ENCODE measurements around the gene LDLRAD4.

The LDLRAD4 gene

DNA sequence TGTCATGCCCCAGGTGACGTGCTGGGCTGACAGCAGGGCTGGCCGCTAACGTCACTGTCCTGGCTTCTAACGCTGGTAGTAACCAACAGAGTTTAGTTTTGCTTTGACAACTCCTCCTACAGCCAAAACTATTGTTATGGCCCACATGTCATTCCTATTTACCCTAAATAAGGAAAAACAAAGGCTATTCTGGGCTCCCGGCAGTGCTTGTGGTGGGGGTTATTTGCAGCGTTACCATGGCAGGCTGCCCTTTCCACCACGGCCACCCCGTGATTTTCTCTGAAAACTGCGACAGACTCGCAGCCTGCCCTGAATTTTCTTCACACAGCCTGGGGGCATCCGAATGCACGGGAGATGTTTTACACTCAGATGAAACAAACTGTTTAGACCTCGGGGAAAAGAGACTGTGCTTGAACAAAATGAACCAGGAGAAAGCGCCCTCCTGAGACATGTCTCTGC lies 392.6 kb downstream of the LDLRAD4 start:
- peak overlapping the region; percentile 89 for H3K4me3 Mint-ChIP-seq
- peaks cover 81% of the 10 kb centered on the region for H3K4me1 Mint-ChIP-seq (ENCODE audit: low read depth)
- H3K27me3 Mint-ChIP-seq: no peaks in the 10 kb centered on the region
- H3K9me3 Mint-ChIP-seq: no peaks in the 10 kb centered on the region
- peak overlapping the region; percentile 92 for H3K27ac Mint-ChIP-seq
- H3K36me3 Mint-ChIP-seq (ENCODE audit: low read depth): no peaks in the 10 kb centered on the region

DNA sequence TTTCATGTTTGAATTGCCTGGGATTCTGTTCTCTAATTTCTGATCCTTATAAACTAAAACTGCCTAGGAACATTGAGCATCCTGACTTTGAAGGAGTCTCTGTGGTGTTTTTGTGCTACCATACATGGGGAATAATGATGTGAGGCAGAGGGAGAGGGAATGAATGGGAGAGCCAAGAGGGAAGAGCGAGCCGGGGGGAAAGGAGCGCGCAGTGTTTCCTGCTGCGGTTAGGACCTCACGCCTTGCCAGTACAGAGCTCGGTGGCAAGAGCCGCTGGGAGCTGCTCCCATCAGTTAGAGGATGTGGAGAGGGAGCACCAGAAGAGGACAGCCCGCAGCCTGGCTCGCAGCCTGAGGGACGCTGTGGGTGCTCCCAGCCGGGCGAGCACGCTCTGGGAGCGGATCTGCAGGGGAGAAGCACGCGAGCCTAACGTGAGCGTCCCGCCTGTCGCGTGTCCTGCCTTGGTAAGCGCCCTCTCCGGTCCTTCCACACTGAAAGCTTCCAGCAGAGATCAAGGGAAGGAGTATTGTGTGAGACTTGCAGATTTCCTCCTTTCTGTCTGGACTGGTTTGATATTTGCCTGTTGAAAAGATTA lies 393.1 kb downstream of the LDLRAD4 start:
- Mint-ChIP-seq H3K36me3 (ENCODE audit: low read depth) (no peaks in the 10 kb centered on the region), H3K9me3 (no peaks in the 10 kb centered on the region), H3K4me1 (ENCODE audit: low read depth) (peaks cover 86% of the 10 kb centered on the region), H3K4me3 (peak overlapping the region; percentile 89), H3K27me3 (no peaks in the 10 kb centered on the region), H3K27ac (peak overlapping the region; percentile 92)

- Mint-ChIP-seq H3K36me3 (ENCODE audit: low read depth) (no peaks in the 10 kb centered on the region), H3K4me1 (ENCODE audit: low read depth) (peaks cover 93% of the 10 kb centered on the region), H3K27ac (peak overlapping the region; percentile 92), H3K4me3 (peak overlapping the region; percentile 89), H3K9me3 (no peaks in the 10 kb centered on the region), H3K27me3 (no peaks in the 10 kb centered on the region)
Measured at GRCh38 chr18:13612196-13612997, 393.8 kb downstream of the LDLRAD4 start.

GRCh38 chr18:13613099-13613498 lies 394.5 kb downstream of the LDLRAD4 start:
- Mint-ChIP-seq H3K36me3 (ENCODE audit: low read depth) (no peaks in the 10 kb centered on the region), H3K27ac (peak overlapping the region; percentile 92), H3K4me1 (ENCODE audit: low read depth) (peaks cover 96% of the 10 kb centered on the region), H3K4me3 (peak overlapping the region; percentile 89), H3K27me3 (no peaks in the 10 kb centered on the region), H3K9me3 (no peaks in the 10 kb centered on the region)

DNA sequence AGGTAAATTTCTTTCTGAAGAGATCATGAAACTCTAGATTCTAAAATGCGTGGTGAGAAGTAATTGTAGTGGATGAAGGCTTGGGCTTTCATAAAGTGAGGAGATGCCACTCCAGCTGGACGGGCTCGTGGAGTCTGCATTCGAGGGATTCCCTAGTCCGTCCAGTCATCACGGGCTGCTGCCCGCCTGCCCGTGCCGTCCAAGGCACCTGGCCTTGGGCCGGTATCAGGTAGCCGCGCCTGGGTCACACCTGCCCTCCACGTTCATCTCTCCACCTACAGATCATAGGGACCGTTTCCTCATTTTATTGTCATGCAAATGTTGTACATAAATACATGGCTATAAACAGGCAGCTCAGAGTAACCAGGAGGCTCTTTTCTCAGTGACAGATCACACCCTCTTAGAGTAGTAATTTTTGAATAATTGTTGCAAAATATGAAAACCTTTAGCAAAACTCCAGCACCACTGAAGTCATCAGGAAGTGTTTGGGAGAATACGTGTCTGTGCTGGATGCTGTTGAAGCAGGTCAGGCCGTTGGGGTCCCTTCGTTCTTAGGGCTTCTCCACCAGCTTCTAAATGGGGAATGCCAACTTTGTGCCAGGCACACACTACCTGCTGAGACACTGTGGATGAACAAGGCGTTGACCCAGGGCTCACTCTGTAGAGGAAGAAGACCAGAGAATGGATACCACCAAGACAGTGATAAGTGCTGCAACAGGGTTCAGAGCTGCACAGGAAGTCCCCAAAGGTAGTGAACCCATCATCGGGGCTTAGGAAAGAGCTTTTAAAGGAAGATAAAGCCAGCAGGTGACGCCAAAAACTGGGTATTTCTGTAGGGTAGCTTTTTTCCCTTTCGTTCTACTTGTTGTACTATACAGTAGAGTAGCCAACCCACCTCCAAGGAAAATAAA lies 395.3 kb downstream of the LDLRAD4 start:
- Mint-ChIP-seq H3K4me1 (ENCODE audit: low read depth) (peaks cover 95% of the 10 kb centered on the region), H3K27ac (peak overlapping the region; percentile 92), H3K36me3 (ENCODE audit: low read depth) (no peaks in the 10 kb centered on the region), H3K27me3 (no peaks in the 10 kb centered on the region), H3K9me3 (no peaks in the 10 kb centered on the region), H3K4me3 (peak overlapping the region; percentile 89)

- Mint-ChIP-seq H3K4me1 (ENCODE audit: low read depth) (peaks cover 86% of the 10 kb centered on the region), H3K27ac (peak overlapping the region; percentile 95), H3K36me3 (ENCODE audit: low read depth) (no peaks in the 10 kb centered on the region), H3K9me3 (no peaks in the 10 kb centered on the region), H3K4me3 (peak overlapping the region; percentile 89), H3K27me3 (no peaks in the 10 kb centered on the region)
Measured at GRCh38 chr18:13614641-13615288, 396.2 kb downstream of the LDLRAD4 start.

DNA sequence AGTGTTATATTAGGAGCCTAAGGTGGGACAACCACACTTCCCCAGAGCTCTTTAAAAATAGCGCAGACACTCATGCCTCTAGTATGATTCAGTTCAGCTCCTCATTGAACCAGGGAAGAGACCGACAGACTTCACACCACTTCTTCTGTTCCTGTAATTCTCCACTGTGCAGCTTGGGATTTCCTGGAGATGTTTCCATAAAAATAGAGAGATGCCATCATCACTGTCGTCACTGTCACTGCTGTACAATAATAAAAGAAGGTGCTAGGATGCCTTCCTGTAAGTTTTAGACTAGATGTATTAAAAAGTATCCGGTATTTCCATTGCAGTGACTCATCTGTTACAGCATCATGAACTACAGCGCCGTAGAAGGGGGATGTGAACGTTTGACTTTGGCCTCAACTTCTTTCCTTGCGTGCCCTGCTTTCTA lies 396.9 kb downstream of the LDLRAD4 start:
- no peaks in the 10 kb centered on the region for H3K9me3 Mint-ChIP-seq
- H3K4me1 Mint-ChIP-seq (ENCODE audit: low read depth): peaks cover 83% of the 10 kb centered on the region
- no peaks in the 10 kb centered on the region for H3K27me3 Mint-ChIP-seq
- H3K27ac Mint-ChIP-seq: peak overlapping the region; percentile 95
- no peaks in the 10 kb centered on the region for H3K36me3 Mint-ChIP-seq (ENCODE audit: low read depth)
- peak overlapping the region; percentile 89 for H3K4me3 Mint-ChIP-seq

GRCh38 chr18:13616041-13616440 lies 397.5 kb downstream of the LDLRAD4 start:
- Mint-ChIP-seq H3K36me3 (ENCODE audit: low read depth) (no peaks in the 10 kb centered on the region), H3K27ac (peak overlapping the region; percentile 95), H3K9me3 (no peaks in the 10 kb centered on the region), H3K4me3 (peak overlapping the region; percentile 89), H3K27me3 (no peaks in the 10 kb centered on the region), H3K4me1 (ENCODE audit: low read depth) (peaks cover 77% of the 10 kb centered on the region)

GRCh38 chr18:13616525-13617035 lies 398.0 kb downstream of the LDLRAD4 start:
- peak overlapping the region; percentile 95 for H3K27ac Mint-ChIP-seq
- peaks cover 71% of the 10 kb centered on the region for H3K4me1 Mint-ChIP-seq (ENCODE audit: low read depth)
- H3K9me3 Mint-ChIP-seq: no peaks in the 10 kb centered on the region
- no peaks in the 10 kb centered on the region for H3K27me3 Mint-ChIP-seq
- no peaks in the 10 kb centered on the region for H3K36me3 Mint-ChIP-seq (ENCODE audit: low read depth)
- peak overlapping the region; percentile 89 for H3K4me3 Mint-ChIP-seq

DNA sequence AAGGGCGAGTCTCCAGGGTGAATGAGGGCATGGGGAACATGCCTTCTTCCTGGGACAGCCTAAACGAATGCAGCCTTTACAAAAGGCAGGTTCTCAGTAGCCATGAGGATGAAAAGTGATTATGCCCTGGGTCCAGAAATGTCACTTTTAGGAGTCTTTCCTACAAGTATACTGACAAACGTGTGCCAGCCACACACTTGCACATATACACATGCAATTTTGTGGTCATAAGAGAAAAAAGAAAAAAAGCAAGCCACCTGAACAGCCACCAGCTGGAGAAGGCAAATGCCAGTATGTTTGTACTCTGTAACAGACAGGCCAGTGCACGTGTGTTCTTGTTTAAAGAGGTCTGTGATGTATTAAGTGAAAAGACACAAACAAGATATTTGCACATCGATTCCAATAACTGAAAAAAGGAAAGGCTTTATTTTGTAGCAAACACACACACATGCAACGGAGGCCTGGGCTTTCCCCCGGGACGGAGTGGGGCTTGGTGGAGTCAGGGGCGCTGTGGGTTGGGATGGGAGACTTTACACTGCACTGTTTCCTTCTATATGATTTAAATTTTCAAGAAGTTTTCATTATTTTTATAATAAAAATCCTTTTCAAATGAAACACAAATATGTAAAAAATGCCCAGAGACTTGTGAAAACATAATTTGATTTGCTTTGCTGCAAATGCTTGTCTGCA lies 399.4 kb downstream of the LDLRAD4 start:
- no peaks in the 10 kb centered on the region for H3K36me3 Mint-ChIP-seq (ENCODE audit: low read depth)
- no peaks in the 10 kb centered on the region for H3K9me3 Mint-ChIP-seq
- peak overlapping the region; percentile 33 for H3K27ac Mint-ChIP-seq
- H3K4me3 Mint-ChIP-seq: no peak overlapping the region
- no peaks in the 10 kb centered on the region for H3K27me3 Mint-ChIP-seq
- peaks cover 57% of the 10 kb centered on the region for H3K4me1 Mint-ChIP-seq (ENCODE audit: low read depth)

- Mint-ChIP-seq H3K27me3 (no peaks in the 10 kb centered on the region), H3K4me1 (ENCODE audit: low read depth) (peaks cover 48% of the 10 kb centered on the region), H3K9me3 (no peaks in the 10 kb centered on the region), H3K27ac (peak overlapping the region; percentile 21), H3K36me3 (ENCODE audit: low read depth) (no peaks in the 10 kb centered on the region), H3K4me3 (no peak overlapping the region)
Measured at GRCh38 chr18:13618760-13619438, 400.3 kb downstream of the LDLRAD4 start.

- no peaks in the 10 kb centered on the region for H3K9me3 Mint-ChIP-seq
- H3K4me3 Mint-ChIP-seq: no peak overlapping the region
- no peaks in the 10 kb centered on the region for H3K27me3 Mint-ChIP-seq
- no peak overlapping the region for H3K27ac Mint-ChIP-seq
- no peaks in the 10 kb centered on the region for H3K36me3 Mint-ChIP-seq (ENCODE audit: low read depth)
- peaks cover 40% of the 10 kb centered on the region for H3K4me1 Mint-ChIP-seq (ENCODE audit: low read depth)
Measured at GRCh38 chr18:13619505-13620205, 401.1 kb downstream of the LDLRAD4 start.

- Mint-ChIP-seq H3K9me3 (no peaks in the 10 kb centered on the region), H3K4me3 (no peak overlapping the region), H3K4me1 (ENCODE audit: low read depth) (peaks cover 35% of the 10 kb centered on the region), H3K27me3 (no peaks in the 10 kb centered on the region), H3K27ac (no peak overlapping the region), H3K36me3 (ENCODE audit: low read depth) (no peaks in the 10 kb centered on the region)
Measured at GRCh38 chr18:13620206-13620672, 401.7 kb downstream of the LDLRAD4 start.
